Activated CD4-positive, CD25-positive, alpha-beta regulatory T cell (primary cell): ENCODE results near the gene PPFIBP2.

Experiments used
- DNase-seq, 4 experiments: peaks; one replicate each; lab custom pipeline; 2025; lab: John Stamatoyannopoulos, UW

Gene PPFIBP2

DNA sequence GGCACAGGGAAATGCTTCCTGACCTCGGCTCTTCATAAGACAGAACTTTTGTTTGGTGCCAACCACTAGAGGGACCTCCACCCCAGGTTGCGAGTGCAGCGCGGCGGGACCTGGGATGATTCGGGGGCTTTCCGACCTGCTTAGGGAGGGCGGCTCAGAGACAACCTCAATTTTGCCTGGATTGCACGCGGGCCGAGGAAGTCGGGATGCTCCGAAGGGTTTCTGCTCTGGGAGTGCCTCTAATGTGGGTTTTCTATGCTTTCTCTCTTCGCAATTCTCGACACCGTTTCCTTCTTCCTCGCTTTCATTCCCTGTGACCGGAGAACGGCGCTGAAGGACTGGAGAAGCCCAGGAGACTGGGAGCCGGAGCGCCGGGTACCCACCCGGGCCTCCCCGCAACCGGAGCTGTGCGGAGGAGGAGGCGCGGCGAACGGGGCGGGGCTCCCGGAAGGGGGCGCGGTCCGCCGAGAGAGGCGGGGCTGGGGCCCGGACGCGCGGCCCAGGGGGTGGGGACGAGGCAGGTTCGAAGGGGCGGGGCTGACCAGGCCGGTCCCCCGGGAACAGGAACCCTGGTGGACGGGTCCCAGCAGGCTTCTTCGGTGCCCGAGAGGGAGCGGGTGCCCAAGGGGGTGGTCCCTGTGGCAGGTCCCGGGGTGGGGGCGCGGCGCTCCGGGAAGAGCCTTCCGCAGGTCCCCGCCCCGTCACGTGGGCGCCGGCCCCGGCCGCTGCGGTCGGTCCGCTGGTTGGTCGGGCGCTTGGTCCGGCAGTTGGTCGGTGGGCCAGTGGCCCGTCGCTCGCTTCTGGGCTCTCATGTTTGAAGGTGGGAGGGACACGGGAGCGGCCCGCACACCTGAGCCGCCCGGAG lies at the start of gene PPFIBP2:
PPFIBP2 (plus strand) TSS at position 766 of the 865 bp plus-strand sequence. CDS start 35,477 bp downstream, outside the sequence.
- peak; percentile 57 to 71 (median 70) for DNase-seq

- DNase-seq, result no peak
Observed at GRCh38 chr11:7467652-7468051, 46.1 kb upstream of the PPFIBP2 start.

- DNase-seq, result no peak
Observed at GRCh38 chr11:7469351-7469865, 44.4 kb upstream of the PPFIBP2 start.

GRCh38 chr11:7471071-7471470 lies 42.7 kb upstream of the PPFIBP2 start:
- no peak for DNase-seq

DNA sequence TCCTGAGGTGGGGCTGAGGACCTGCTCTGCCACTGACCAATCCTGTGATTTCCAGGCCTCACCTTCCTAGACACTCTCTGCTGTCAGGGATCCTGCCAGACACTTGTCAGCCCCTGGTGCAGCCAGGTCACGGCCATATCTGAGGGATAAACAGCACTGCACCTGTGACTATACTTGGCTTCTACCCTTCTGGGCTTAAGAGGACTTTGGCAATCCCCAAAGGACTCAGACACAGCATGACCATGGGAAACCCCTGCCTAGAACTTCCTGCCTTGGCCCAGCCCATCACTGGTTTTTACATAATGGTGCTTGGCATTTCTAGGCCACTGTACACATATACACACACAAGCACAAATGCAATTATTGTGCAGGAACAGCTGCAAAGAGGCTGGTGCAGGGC lies 40.1 kb upstream of the PPFIBP2 start:
- no peak for DNase-seq

- no peak for DNase-seq
Observed at GRCh38 chr11:7480113-7480512, 33.7 kb upstream of the PPFIBP2 start.

DNA sequence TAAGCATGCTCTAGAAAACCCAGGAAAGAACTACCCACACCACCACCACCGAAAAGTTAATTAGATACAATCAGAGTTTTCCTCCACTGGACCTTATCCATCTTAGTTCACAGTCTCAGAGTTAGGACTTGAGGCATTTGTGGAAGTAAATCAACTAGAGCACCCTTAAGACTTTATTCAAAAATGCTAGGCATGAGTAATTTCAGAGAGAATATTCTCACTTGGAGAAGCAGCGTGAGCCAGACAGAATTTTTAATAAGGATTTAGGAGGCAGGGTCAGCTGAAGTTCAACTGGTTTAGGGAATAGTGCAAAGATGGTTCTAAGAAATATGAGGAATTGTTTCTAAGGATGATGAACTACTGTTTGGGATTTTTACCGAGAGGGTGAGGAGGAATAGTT lies 29.7 kb upstream of the PPFIBP2 start:
- no peak for DNase-seq

GRCh38 chr11:7484645-7485044 lies 29.2 kb upstream of the PPFIBP2 start:
- DNase-seq, result no peak

GRCh38 chr11:7485186-7486097 lies 28.4 kb upstream of the PPFIBP2 start, which contains the start of gene OLFML1:
TSS of gene OLFML1 (plus strand) at chr11:7485506. CDS start at chr11:7485876, 370 bp downstream.
- DNase-seq, result no peak

GRCh38 chr11:7486098-7486780 lies 27.6 kb upstream of the PPFIBP2 start:
- no peak for DNase-seq

DNA sequence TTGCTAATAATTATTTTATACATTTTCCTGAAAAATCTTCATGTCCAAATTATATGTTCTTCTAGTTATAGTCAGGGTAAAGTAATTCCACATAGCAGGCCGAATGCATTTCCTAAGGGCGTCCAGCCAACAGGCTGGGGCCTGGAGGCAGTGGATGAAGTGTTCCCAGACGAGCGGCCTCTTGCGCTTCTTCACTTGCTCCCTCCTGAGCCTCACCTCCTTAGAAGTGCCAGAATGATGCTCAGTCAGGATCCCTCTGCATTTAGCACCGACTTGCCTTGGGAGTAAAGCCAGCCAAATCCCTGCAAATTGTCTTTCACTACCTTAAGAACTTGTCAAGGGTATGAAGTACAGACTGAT lies 27.0 kb upstream of the PPFIBP2 start:
- no peak for DNase-seq

- no peak for DNase-seq
Observed at GRCh38 chr11:7487360-7487759, 26.4 kb upstream of the PPFIBP2 start.

- DNase-seq, result no peak
Observed at GRCh38 chr11:7488681-7489080, 25.1 kb upstream of the PPFIBP2 start.

DNA sequence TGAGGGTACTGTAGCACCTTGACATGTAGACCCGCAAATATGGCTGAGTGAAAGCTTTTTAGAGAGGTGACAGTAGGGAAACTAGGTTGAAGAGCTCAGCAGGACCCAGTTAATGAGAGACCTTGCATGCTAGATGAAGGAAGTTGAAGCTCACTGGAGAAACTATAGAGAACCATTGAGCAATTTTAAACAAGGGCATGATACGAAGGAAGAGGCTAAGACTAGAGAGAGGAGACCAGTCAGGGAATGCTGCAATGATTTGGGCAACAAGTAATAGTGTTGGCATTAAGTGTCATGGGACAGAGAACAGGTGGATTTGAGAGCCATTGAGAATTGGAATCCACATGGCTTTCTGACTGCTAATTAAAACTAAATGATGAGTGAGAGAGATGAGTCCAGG lies 24.4 kb upstream of the PPFIBP2 start:
- DNase-seq, result no peak

DNA sequence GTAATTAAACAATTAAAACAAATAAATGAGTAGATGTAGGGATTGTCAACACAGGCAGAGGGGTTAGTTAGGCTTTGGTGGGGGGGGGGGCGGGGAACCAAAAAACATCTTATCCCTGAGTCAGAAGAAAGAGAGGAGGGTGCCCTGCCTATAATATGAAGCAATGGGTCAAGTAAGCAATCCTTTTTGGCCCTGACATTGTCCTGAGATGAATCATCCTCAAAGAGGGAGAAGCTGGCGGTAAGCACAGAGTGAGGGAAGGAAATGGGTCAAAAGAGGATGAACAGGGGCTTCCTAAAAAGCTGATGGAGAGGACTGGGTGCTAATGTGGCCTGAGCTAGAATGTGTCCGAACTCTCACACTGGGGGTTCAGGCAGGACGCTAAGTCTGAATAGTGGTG lies 23.7 kb upstream of the PPFIBP2 start:
- no peak for DNase-seq

DNA sequence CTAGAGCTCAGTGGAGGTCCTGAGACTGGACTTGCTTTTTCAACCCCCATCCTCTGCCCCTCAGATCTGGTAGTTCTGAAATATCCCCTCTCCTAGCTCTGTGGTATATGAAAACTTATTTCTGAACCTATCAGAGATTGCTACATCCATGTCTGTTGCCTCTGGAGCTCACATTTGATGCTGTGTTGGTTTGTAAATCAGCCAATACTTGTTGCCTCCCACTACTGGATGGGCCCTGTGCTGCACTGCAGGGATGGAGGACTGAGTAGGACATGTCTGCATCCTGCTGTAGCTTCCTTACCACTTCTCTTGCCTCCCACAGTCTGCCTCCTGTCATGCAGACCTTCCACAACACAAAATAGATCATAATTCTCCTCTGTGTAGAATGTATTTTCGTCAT lies 23.3 kb upstream of the PPFIBP2 start:
- no peak for DNase-seq

GRCh38 chr11:7492253-7492652 lies 21.5 kb upstream of the PPFIBP2 start:
- DNase-seq, result no peak

- DNase-seq, result no peak
Observed at GRCh38 chr11:7493670-7494069, 20.1 kb upstream of the PPFIBP2 start.

GRCh38 chr11:7494086-7494745 lies 19.6 kb upstream of the PPFIBP2 start:
- DNase-seq, result no peak

DNA sequence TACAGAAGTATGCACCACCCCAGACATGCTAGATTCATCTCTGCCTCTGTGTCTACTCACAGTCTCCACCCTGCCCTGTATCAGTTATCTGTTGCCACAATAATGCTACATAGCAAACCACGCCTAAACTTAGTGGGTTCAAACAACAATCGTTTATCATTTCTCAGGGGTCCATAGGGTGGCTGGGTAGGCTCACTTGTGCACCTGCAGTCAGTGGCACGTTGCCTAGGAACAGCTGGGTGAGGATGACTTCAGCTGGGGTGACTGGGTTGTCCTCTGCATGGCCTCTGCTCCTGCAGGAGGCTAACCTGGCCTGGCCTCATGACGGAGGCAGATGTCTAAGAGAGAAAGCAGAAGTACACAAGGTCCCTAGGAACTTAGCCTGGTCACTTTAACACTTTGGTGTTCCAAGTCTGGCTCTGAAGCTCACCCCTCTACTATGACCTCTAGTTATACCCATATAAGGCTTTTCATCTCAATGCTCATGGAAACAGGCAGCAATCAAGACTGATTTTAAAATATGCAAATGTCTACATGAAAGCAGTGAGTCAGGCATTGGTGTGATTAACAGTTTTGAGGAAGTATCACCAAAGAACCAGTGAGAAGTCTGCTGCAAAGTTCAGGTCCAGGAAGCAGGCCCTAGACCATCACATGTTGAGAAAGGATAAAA lies 17.8 kb upstream of the PPFIBP2 start:
- no peak for DNase-seq

DNA sequence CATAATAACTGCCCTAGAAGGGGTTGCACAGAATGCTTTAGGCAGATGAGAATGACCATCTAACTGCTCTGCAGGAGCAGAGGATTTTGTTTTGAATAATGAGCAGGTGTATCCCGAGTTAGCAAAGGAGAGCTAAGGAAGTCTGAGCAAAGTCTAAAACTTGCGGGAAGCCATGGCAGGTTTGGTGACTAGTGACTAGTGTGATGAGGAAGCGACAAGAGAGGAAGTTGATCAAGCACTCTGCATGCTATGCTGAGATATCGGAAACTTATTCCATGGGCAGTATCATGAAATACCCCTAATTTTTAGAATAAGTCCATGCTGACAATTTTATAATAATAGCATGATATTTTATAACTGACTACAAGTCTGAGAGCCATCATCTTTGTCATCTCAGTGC lies 15.6 kb upstream of the PPFIBP2 start:
- no peak for DNase-seq
